HFFc6 (cell line): Measurements from ENCODE around the gene RPL28. TPM values are rescaled to one million over a fixed set of nuclear protein-coding genes. Genes with fewer than 3 reads are reported as not detected.
"Not testable (repeated sequence)": the region's sequence is repeated elsewhere in the genome, so short reads cannot be mapped to it uniquely, and the experiment has no call there.

ENCODE experiments used
- DNase-seq: peaks from one replicate; pipeline ENCODE4 v3.0.0-alpha.2; 2018
- H3K27ac Mint-ChIP-seq: 2 replicates; pipeline ENCODE4 v1.8.0; 2020; ENCODE audit warnings: mild to moderate bottlenecking, mixed read lengths
- H3K27me3 Mint-ChIP-seq: 2 replicates; pipeline ENCODE4 v1.8.0; 2021; ENCODE audit warnings: mild to moderate bottlenecking, moderate library complexity, mixed read lengths; ENCODE audit not compliant: insufficient read depth
- H3K36me3 Mint-ChIP-seq: 2 replicates; pipeline ENCODE4 v1.8.0; 2021; ENCODE audit warnings: low read depth, mixed read lengths
- H3K4me1 Mint-ChIP-seq: 2 replicates; pipeline ENCODE4 v1.8.0; 2020; ENCODE audit warnings: low read depth, mixed read lengths
- H3K4me3 Mint-ChIP-seq: 2 replicates; pipeline ENCODE4 v1.8.0; 2020; ENCODE audit warnings: mild to moderate bottlenecking, moderate library complexity, mixed read lengths
- H3K9me3 Mint-ChIP-seq: 2 replicates; pipeline ENCODE4 v1.8.0; 2020; ENCODE audit warnings: mild to moderate bottlenecking, mixed read lengths
- total RNA-seq, 6 experiments: library from RNA; stranded (reverse); fragmentation: NEBNext Ultra II Directional; extraction: Animal tissue kit (Norgen Biotek cat#: 25700); gene quantifications; 2 replicates in 1 of 6; 3 replicates in 5 of 6; pipeline ENCODE4 v1.2.3, GENCODE V29; 2021
- TF ChIP-seq, protein P1 (sequence below): fragments of 200-600 bp; sonication (generic); IDR thresholded peaks from 2 replicates; pipeline ENCODE4 v1.5.0; 2021; ENCODE audit warnings: antibody characterized with exemption, mild to moderate bottlenecking

The RPL28 gene
- total RNA-seq, 6 experiments from 2014 or later: 2,082 to 2,537 (median 2,362) TPM

DNA sequence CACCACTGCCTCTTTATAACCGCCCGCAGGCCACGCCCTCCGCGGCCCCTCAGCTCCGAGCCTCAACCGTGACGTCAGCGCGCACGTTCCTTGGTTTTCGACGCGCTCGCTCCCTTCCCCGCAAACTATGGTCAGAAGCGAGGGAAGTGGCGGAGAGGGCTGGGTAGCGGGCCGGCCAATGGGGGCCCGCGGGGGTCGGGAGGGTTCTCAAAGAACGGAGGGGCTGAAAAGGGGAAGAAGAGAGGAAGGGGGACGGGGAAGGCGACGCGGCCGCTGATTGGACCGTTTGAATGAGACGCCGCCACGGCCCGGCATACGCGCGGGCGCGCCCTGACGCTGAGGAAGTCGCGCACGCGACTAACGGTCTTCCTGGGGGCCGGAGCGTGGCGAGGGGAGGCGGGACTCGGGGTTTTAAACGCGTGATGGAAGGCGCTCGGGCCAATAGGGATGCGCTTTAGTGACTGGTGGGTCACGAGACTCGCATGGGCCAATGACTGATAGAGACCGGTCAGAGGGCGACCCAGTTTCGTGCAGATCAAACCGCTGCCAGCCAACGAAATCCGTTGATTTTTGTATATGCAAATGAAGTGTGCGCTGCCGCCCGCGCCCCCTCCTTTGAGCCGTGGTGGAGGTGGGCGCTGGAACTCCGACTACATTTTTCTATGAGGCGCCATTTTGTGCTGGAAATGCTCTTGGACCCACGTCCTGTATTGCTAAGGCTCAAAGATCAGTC lies 22.2 kb downstream of the RPL28 start:
- Mint-ChIP-seq H3K4me1 (peaks cover 30% of the 10 kb centered on the region), H3K27ac (peak overlapping the region; percentile 98), H3K4me3 (peak overlapping the region; percentile 91), H3K27me3 (peaks cover 18% of the 10 kb centered on the region), H3K36me3 (peaks cover 27% of the 10 kb centered on the region), H3K9me3 (peaks cover 4% of the 10 kb centered on the region; the same call in 1 of the 2 replicates)
- DNase-seq: peak; percentile 98
- TF ChIP-seq, protein P1, sequence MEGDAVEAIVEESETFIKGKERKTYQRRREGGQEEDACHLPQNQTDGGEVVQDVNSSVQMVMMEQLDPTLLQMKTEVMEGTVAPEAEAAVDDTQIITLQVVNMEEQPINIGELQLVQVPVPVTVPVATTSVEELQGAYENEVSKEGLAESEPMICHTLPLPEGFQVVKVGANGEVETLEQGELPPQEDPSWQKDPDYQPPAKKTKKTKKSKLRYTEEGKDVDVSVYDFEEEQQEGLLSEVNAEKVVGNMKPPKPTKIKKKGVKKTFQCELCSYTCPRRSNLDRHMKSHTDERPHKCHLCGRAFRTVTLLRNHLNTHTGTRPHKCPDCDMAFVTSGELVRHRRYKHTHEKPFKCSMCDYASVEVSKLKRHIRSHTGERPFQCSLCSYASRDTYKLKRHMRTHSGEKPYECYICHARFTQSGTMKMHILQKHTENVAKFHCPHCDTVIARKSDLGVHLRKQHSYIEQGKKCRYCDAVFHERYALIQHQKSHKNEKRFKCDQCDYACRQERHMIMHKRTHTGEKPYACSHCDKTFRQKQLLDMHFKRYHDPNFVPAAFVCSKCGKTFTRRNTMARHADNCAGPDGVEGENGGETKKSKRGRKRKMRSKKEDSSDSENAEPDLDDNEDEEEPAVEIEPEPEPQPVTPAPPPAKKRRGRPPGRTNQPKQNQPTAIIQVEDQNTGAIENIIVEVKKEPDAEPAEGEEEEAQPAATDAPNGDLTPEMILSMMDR: no peak

DNA sequence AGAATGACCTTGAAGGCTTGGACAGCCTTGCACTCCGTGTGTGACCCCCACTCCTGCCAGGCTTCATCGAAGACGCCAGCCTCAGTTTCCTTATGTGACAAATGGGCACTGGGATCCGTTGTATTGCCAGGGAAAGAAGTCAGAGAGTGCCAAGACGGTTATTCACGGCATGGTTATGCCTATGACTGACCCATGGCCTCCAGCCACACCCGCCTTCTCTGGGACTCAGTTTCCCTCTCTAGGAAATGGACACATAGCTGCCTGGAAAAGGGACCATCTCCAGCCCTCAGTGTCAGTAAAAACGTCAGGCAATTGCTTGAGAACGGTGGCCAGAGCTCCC lies 22.8 kb downstream of the RPL28 start:
- peaks cover 18% of the 10 kb centered on the region for H3K27me3 Mint-ChIP-seq
- H3K9me3 Mint-ChIP-seq: peaks cover 4% of the 10 kb centered on the region; the same call in 1 of the 2 replicates
- peak overlapping the region; percentile 83 for H3K4me3 Mint-ChIP-seq
- peaks cover 21% of the 10 kb centered on the region for H3K36me3 Mint-ChIP-seq
- DNase-seq: no peak
- TF ChIP-seq, protein P1: no peak
- H3K27ac Mint-ChIP-seq: peak overlapping the region; percentile 98
- peaks cover 25% of the 10 kb centered on the region for H3K4me1 Mint-ChIP-seq

DNA sequence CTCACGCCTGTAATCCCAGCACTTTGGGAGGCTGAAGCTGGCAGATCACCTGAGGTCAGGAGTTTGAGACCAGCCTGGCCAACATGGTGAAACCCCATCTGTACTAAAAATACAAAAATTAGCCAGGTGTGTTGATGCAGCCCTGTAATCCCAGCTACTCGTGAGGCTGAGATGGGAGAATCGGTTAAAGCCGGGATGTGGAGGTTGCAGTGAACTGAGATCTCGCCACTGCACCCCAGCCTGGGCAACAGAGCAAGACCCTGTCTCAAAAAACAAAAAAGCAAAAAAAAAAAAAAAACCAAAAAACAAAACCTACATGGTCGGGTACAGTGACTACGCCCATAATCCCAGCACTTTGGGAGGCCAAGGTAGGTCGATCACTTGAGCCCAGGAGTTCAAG lies 23.4 kb downstream of the RPL28 start:
- peaks cover 18% of the 10 kb centered on the region for H3K27me3 Mint-ChIP-seq
- peaks cover 16% of the 10 kb centered on the region for H3K36me3 Mint-ChIP-seq
- peak overlapping the region; percentile 98 for H3K27ac Mint-ChIP-seq
- H3K9me3 Mint-ChIP-seq, H3K4me3 Mint-ChIP-seq, DNase-seq: not testable (repeated sequence)
- peaks cover 21% of the 10 kb centered on the region for H3K4me1 Mint-ChIP-seq

DNA sequence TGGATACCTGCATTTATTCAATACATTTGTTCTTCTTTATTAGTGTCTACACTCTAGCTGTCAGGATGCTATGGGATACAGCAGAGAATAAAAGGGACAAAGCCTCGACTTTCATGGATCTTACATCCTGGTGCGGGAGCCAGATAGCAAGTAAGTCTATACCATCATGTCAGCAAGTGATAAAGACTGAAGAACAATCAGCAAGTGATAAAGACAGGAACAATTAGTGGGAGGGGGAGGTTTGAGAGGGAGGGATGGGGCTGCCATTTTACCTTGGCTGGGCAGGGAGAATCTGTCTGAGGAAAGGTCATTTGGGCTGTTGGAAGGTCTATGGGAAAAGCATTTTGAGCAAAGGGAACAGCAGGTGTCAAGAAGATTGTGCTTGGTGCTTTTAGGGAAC lies 24.4 kb downstream of the RPL28 start:
- TF ChIP-seq, protein P1: no peak
- no peak for DNase-seq
- Mint-ChIP-seq H3K9me3 (peaks cover 4% of the 10 kb centered on the region; the same call in 1 of the 2 replicates), H3K27me3 (peaks cover 21% of the 10 kb centered on the region), H3K4me3 (no peak overlapping the region), H3K27ac (no peak overlapping the region), H3K36me3 (peaks cover 16% of the 10 kb centered on the region), H3K4me1 (peaks cover 21% of the 10 kb centered on the region)

DNA sequence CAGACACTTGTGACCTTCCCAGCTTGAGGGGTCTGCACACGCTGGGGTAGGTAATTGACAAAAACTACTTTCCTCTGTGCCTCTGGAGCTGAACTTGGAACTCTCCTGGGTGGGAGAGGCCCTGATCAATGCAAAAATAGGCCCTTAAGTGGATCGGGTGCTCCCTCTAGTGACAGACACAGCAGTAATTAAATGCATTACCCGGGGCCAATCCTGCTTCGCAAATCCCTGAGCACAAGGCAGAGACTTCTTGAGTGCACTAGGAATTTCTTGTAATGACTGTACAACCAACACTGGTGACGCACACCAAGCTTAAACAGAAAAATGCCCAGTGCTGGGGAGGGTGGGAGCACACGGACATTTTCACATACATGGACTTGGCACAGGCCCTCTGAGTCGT lies 32.5 kb downstream of the RPL28 start:
- Mint-ChIP-seq H3K27ac (peak overlapping the region; percentile 53; the same call in 1 of the 2 replicates), H3K27me3 (peaks cover 8% of the 10 kb centered on the region), H3K9me3 (no peaks in the 10 kb centered on the region), H3K4me3 (no peak overlapping the region), H3K4me1 (peaks cover 9% of the 10 kb centered on the region), H3K36me3 (no peaks in the 10 kb centered on the region)
- peak; percentile 90 for DNase-seq
- TF ChIP-seq, protein P1: peak; percentile 83

DNA sequence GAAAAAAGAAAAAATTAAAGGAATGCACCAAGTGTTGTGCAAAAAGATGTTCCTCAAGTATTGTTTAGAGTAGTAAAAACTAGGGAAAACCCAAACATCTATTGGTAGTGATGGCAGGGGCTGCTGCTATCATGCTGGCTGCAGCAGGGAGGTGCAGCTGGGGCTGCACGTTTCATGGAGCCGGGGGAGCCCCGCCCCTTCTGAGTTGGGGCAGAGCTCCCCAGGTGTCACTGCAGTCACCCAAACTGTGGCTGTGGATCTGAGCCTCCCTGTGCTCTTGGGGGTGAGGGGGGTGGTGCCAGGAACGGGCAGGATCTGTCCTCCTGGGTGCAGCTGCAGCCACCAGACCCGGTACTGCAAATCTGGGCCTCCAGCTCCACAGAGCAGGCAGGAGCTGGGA lies 33.4 kb downstream of the RPL28 start:
- Mint-ChIP-seq H3K4me1 (peaks cover 9% of the 10 kb centered on the region), H3K36me3 (no peaks in the 10 kb centered on the region), H3K4me3 (no peak overlapping the region), H3K9me3 (no peaks in the 10 kb centered on the region), H3K27ac (no peak overlapping the region), H3K27me3 (peaks cover 15% of the 10 kb centered on the region)
- TF ChIP-seq, protein P1: no peak
- DNase-seq: no peak
